Measurements from ENCODE around the gene CLN6. TPM values are rescaled to one million over a fixed set of nuclear protein-coding genes. Genes with fewer than 3 reads are reported as not detected.

CLN6 gene
- total RNA-seq, 1 experiment from 2014 or later, result 68.7 TPM

GRCh38 chr15:68268405-68268804 lies 38.9 kb upstream of the CLN6 start:
- no peaks in the 10 kb centered on the region for H3K36me3 ChIP-seq (ENCODE audit: control insufficient read depth, insufficient read depth, low read length)
- H3K4me3 ChIP-seq (ENCODE audit: low read depth in 2 of 2, low read length in 2 of 2), result no peak overlapping the region
- POLR2A ChIA-PET, result no interaction called here
- peaks cover 7% of the 10 kb centered on the region; the same call in 1 of the 2 replicates for H3K27me3 ChIP-seq (ENCODE audit: control insufficient read depth, insufficient read depth, low read length)
- no TSS peak for BruUV-seq (replicated peaks)
- intact Hi-C loops (cut with micrococcal nuclease; ENCODE audit: unreplicated experiment), result no loop called here
- DNase-seq (ENCODE audit: low read depth, low spot score) (no peak), ATAC-seq (no peak)
- H3K9me3 ChIP-seq (ENCODE audit: control insufficient read depth, insufficient read depth, low read depth, low read length), result no peaks in the 10 kb centered on the region
- in situ Hi-C loops (cut with HindIII; ENCODE audit: low pct_unique_long_range_greater_than_20kb, low sequenced_read_pairs), result no loop called here
- H3K27ac ChIP-seq (ENCODE audit: low read length), result no peak overlapping the region
- CTCF ChIA-PET, result no interaction called here
- TF ChIP-seq SIN3A (IDR thresholded peaks at IDR 0.05; ENCODE audit: borderline replicate concordance, insufficient read depth, low read depth, low read length) (no peak), TCF7L2 (IDR thresholded peaks at IDR 0.05; ENCODE audit: low read depth, low read length) (no peak), CTCF (IDR thresholded peaks at IDR 0.05) (no peak), POLR2AphosphoS5 (IDR thresholded peaks at IDR 0.05; ENCODE audit: low read depth, low read length) (no peak), REST (IDR thresholded peaks at IDR 0.05; ENCODE audit: insufficient read depth in 1 of 2, low read depth in 2 of 2, low read length in 1 of 2) (no peak)
- H3K4me1 ChIP-seq (ENCODE audit: control insufficient read depth, insufficient read depth, low read length), result peaks cover 13% of the 10 kb centered on the region

GRCh38 chr15:68265674-68266073 lies 36.1 kb upstream of the CLN6 start:
- peaks cover 7% of the 10 kb centered on the region; the same call in 1 of the 2 replicates for H3K27me3 ChIP-seq (ENCODE audit: control insufficient read depth, insufficient read depth, low read length)
- H3K4me1 ChIP-seq (ENCODE audit: control insufficient read depth, insufficient read depth, low read length), result no peaks in the 10 kb centered on the region
- ATAC-seq (no peak), DNase-seq (ENCODE audit: low read depth, low spot score) (no peak)
- intact Hi-C loops (cut with micrococcal nuclease; ENCODE audit: unreplicated experiment) (no loop called here), in situ Hi-C loops (cut with HindIII; ENCODE audit: low pct_unique_long_range_greater_than_20kb, low sequenced_read_pairs) (no loop called here)
- no peaks in the 10 kb centered on the region for H3K9me3 ChIP-seq (ENCODE audit: control insufficient read depth, insufficient read depth, low read depth, low read length)
- CTCF ChIA-PET, result no interaction called here
- H3K36me3 ChIP-seq (ENCODE audit: control insufficient read depth, insufficient read depth, low read length), result no peaks in the 10 kb centered on the region
- BruUV-seq (replicated peaks), result no TSS peak
- no peak overlapping the region for H3K27ac ChIP-seq (ENCODE audit: low read length)
- TF ChIP-seq TCF7L2 (IDR thresholded peaks at IDR 0.05; ENCODE audit: low read depth, low read length), result no peak
- no peak overlapping the region for H3K4me3 ChIP-seq (ENCODE audit: low read depth in 2 of 2, low read length in 2 of 2)
- POLR2A ChIA-PET, result no interaction called here

GRCh38 chr15:68265081-68265480 lies 35.6 kb upstream of the CLN6 start:
- no peak overlapping the region for H3K27ac ChIP-seq (ENCODE audit: low read length)
- no peaks in the 10 kb centered on the region for H3K9me3 ChIP-seq (ENCODE audit: control insufficient read depth, insufficient read depth, low read depth, low read length)
- DNase-seq (ENCODE audit: low read depth, low spot score) (no peak), ATAC-seq (no peak)
- H3K36me3 ChIP-seq (ENCODE audit: control insufficient read depth, insufficient read depth, low read length), result no peaks in the 10 kb centered on the region
- intact Hi-C loops (cut with micrococcal nuclease; ENCODE audit: unreplicated experiment) (no loop called here), in situ Hi-C loops (cut with HindIII; ENCODE audit: low pct_unique_long_range_greater_than_20kb, low sequenced_read_pairs) (no loop called here)
- no peaks in the 10 kb centered on the region for H3K4me1 ChIP-seq (ENCODE audit: control insufficient read depth, insufficient read depth, low read length)
- no peak for TF ChIP-seq TCF7L2 (IDR thresholded peaks at IDR 0.05; ENCODE audit: low read depth, low read length)
- TF ChIP-seq REST (IDR thresholded peaks at IDR 0.05; ENCODE audit: insufficient read depth in 1 of 2, low read depth in 2 of 2, low read length in 1 of 2), result no peak
- TF ChIP-seq POLR2AphosphoS5 (IDR thresholded peaks at IDR 0.05; ENCODE audit: low read depth, low read length), result no peak
- H3K27me3 ChIP-seq (ENCODE audit: control insufficient read depth, insufficient read depth, low read length), result peaks cover 7% of the 10 kb centered on the region; the same call in 1 of the 2 replicates
- ChIA-PET POLR2A (no interaction called here), CTCF (interaction anchor here (0.9 kb wide), 1 partner anchor 12 kb away, joined by 3 read pairs; no protein-coding TSS in a partner anchor)
- BruUV-seq (replicated peaks), result no TSS peak
- H3K4me3 ChIP-seq (ENCODE audit: low read depth in 2 of 2, low read length in 2 of 2), result no peak overlapping the region
